ENCODE results near the gene MMP23B. TPM values are rescaled to one million over a fixed set of nuclear protein-coding genes. Genes with fewer than 3 reads are reported as not detected.

Gene MMP23B
- total and polyA plus RNA-seq, 2 of the 8 experiments (the other 6 are each of a cell fraction or from before 2014, with no cell fraction given): 9.2 to 14.6 TPM

- no peak for TF ChIP-seq ASH2L (IDR thresholded peaks at IDR 0.05; ENCODE audit: low read length)
- TF ChIP-seq HDAC2 (IDR thresholded peaks at IDR 0.05; ENCODE audit: borderline replicate concordance in 1 of 2, low read depth in 2 of 2, low read length in 2 of 2): no peak
- no peak for TF ChIP-seq ATF3 (IDR thresholded peaks at IDR 0.05; ENCODE audit: insufficient read depth, low read depth, low read length)
- TF ChIP-seq SP2 (IDR thresholded peaks at IDR 0.05; ENCODE audit: low read length): no peak
- no peak for TF ChIP-seq SRF (IDR thresholded peaks at IDR 0.05; ENCODE audit: low read depth, low read length)
- TF ChIP-seq POLR2A (IDR thresholded peaks at IDR 0.05; ENCODE audit: control extremely low read depth in 1 of 2, low read depth in 2 of 2, low read length in 2 of 2): no peak
Observed at GRCh38 chr1:1583347-1584010, 48.5 kb upstream of the MMP23B start (continued).
